HFFc6 (cell line): ENCODE data around the gene NOC2L. TPM values are rescaled to one million over a fixed set of nuclear protein-coding genes. Genes with fewer than 3 reads are reported as not detected.

Experiments used
- DNase-seq: peaks from one replicate; pipeline ENCODE4 v3.0.0-alpha.2; 2018
- H3K27ac Mint-ChIP-seq: 2 replicates; pipeline ENCODE4 v1.8.0; 2020; ENCODE audit warnings: mild to moderate bottlenecking, mixed read lengths
- H3K27me3 Mint-ChIP-seq: 2 replicates; pipeline ENCODE4 v1.8.0; 2021; ENCODE audit warnings: mild to moderate bottlenecking, moderate library complexity, mixed read lengths; ENCODE audit not compliant: insufficient read depth
- H3K36me3 Mint-ChIP-seq: 2 replicates; pipeline ENCODE4 v1.8.0; 2021; ENCODE audit warnings: low read depth, mixed read lengths
- H3K4me1 Mint-ChIP-seq: 2 replicates; pipeline ENCODE4 v1.8.0; 2020; ENCODE audit warnings: low read depth, mixed read lengths
- H3K4me3 Mint-ChIP-seq: 2 replicates; pipeline ENCODE4 v1.8.0; 2020; ENCODE audit warnings: mild to moderate bottlenecking, moderate library complexity, mixed read lengths
- H3K9me3 Mint-ChIP-seq: 2 replicates; pipeline ENCODE4 v1.8.0; 2020; ENCODE audit warnings: mild to moderate bottlenecking, mixed read lengths
- CTCF ChIP-seq: fragments of 200-600 bp; sonication (generic); IDR thresholded peaks from 2 replicates; pipeline ENCODE4 v1.5.0; 2021; ENCODE audit warnings: antibody characterized with exemption, mild to moderate bottlenecking
- total RNA-seq, 6 experiments: library from RNA; stranded (reverse); fragmentation: NEBNext Ultra II Directional; extraction: Animal tissue kit (Norgen Biotek cat#: 25700); gene quantifications; 2 replicates in 1 of 6; 3 replicates in 5 of 6; pipeline ENCODE4 v1.2.3, GENCODE V29; 2021

The NOC2L gene
- total RNA-seq, 6 experiments from 2014 or later: 112 to 142 (median 119) TPM

- no peaks in the 10 kb centered on the region for H3K36me3 Mint-ChIP-seq
- H3K9me3 Mint-ChIP-seq: no peaks in the 10 kb centered on the region
- no peak overlapping the region for H3K27ac Mint-ChIP-seq
- H3K4me3 Mint-ChIP-seq: no peak overlapping the region
- H3K4me1 Mint-ChIP-seq: no peaks in the 10 kb centered on the region
- H3K27me3 Mint-ChIP-seq: no peaks in the 10 kb centered on the region
- DNase-seq: no peak
- no peak for TF ChIP-seq CTCF
Observed at GRCh38 chr1:970242-970972, 11.4 kb upstream of the NOC2L start.

GRCh38 chr1:969260-969855 lies 10.3 kb upstream of the NOC2L start:
- Mint-ChIP-seq H3K4me3 (no peak overlapping the region), H3K9me3 (no peaks in the 10 kb centered on the region), H3K27me3 (no peaks in the 10 kb centered on the region), H3K27ac (no peak overlapping the region), H3K36me3 (no peaks in the 10 kb centered on the region; the same call in 1 of the 2 replicates), H3K4me1 (no peaks in the 10 kb centered on the region)
- no peak for TF ChIP-seq CTCF
- DNase-seq: no peak

GRCh38 chr1:967466-968343 lies 8.6 kb upstream of the NOC2L start:
- DNase-seq: no peak
- Mint-ChIP-seq H3K4me1 (no peaks in the 10 kb centered on the region), H3K36me3 (no peaks in the 10 kb centered on the region; the same call in 1 of the 2 replicates), H3K4me3 (peak overlapping the region; percentile 86; the same call in 1 of the 2 replicates), H3K27ac (no peak overlapping the region), H3K9me3 (no peaks in the 10 kb centered on the region), H3K27me3 (no peaks in the 10 kb centered on the region)
- TF ChIP-seq CTCF: no peak

GRCh38 chr1:966704-967300 lies 7.7 kb upstream of the NOC2L start:
- DNase-seq: peak; percentile 59
- no peaks in the 10 kb centered on the region for H3K4me1 Mint-ChIP-seq
- H3K4me3 Mint-ChIP-seq: peak overlapping the region; percentile 86
- no peaks in the 10 kb centered on the region for H3K27me3 Mint-ChIP-seq
- H3K27ac Mint-ChIP-seq: peak overlapping the region; percentile 73
- no peaks in the 10 kb centered on the region; the same call in 1 of the 2 replicates for H3K36me3 Mint-ChIP-seq
- H3K9me3 Mint-ChIP-seq: no peaks in the 10 kb centered on the region
- TF ChIP-seq CTCF: no peak

GRCh38 chr1:966135-966703 lies 7.2 kb upstream of the NOC2L start, which contains the start of gene PLEKHN1:
PLEKHN1 (plus strand) TSS chr1:966482; CDS start chr1:966532, 50 bp downstream.
- no peaks in the 10 kb centered on the region for H3K4me1 Mint-ChIP-seq
- H3K27ac Mint-ChIP-seq: peak within 1 kb of the TSS; percentile 73
- peak; percentile 20 for DNase-seq
- TF ChIP-seq CTCF: no peak
- no peaks in the 10 kb centered on the region for H3K27me3 Mint-ChIP-seq
- H3K36me3 Mint-ChIP-seq: no peaks in the 10 kb centered on the region; the same call in 1 of the 2 replicates
- no peaks in the 10 kb centered on the region for H3K9me3 Mint-ChIP-seq
- H3K4me3 Mint-ChIP-seq: peak within 1 kb of the TSS; percentile 86
